GM12872 (cell line): Measurements from ENCODE around the gene PMEL.

ENCODE experiments used
- CTCF ChIP-seq: IDR thresholded peaks from 3 replicates; pipeline ENCODE4 v1.5.1; 2011; ENCODE audit warnings: low read depth, mild to moderate bottlenecking, low read length, moderate library complexity; ENCODE audit not compliant: insufficient read depth

The PMEL gene

GRCh38 chr12:55927588-55928502, 38.0 kb downstream of the PMEL start, which contains the start of gene PYM1:
PYM1 (minus strand) TSS chr12:55927894; CDS start chr12:55927761, 133 bp downstream.
- TF ChIP-seq CTCF, result no peak

GRCh38 chr12:55926738-55927587, 38.9 kb downstream of the PMEL start:
- peak; percentile 80 for TF ChIP-seq CTCF

GRCh38 chr12:55925870-55926737, 39.7 kb downstream of the PMEL start:
- no peak for TF ChIP-seq CTCF

- TF ChIP-seq CTCF, result no peak
These were observed 40.5 kb downstream of the PMEL start for GRCh38 chr12:55925371-55925770.

GRCh38 chr12:55922126-55922525, 43.7 kb downstream of the PMEL start:
- no peak for TF ChIP-seq CTCF

GRCh38 chr12:55915482-55915859, 50.4 kb downstream of the PMEL start:
- no peak for TF ChIP-seq CTCF
